GM19452 (cell line): ENCODE measurements around the gene CFDP1.

Experiments used
- ATAC-seq: cut with Tn5 transposase; IDR thresholded peaks from one replicate; pipeline ENCODE4 v1.9.1; 2021; ENCODE audit not compliant: unreplicated experiment

Gene CFDP1

DNA sequence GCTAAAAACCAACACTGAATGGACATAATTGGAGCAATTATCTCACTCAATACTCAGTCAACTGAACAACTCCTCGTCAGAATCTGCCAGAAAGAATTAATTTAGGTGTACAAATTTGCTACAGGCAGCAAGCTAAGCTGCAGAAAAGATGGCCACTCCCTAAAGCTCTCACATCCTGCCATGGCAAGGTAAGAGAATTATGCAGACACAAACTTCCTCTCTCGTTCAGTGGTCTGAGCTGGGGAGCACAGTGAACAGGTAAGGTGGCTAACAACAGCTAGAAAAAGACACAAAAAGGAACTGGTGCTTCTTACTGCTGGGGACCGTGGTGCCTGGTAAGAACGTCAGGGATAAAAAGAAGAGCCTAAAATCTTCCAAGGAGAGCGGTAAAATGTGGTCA is 107.0 kb downstream of the CFDP1 start:
- no peak for ATAC-seq

- no peak for ATAC-seq
Measured at GRCh38 chr16:75323933-75324332, 109.4 kb downstream of the CFDP1 start.

DNA sequence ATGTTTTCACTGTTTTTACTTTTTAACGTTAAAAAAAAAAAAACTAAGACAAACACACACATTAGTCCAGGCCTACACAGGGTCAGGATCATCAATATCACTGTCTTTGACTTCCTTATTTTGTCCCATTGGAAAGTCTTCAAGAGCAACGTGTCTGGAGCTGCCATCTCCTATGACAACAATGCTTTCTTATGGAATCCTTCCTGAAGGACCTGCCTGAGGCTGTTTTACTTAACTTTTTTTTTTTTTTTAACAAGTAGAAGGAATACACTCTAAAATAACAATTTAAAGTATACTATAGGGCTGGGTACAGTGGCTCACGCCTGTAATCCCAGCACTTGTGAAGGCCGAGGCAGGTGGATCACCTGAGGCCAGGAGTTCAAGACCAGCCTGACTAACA is 110.1 kb downstream of the CFDP1 start:
- no peak for ATAC-seq

DNA sequence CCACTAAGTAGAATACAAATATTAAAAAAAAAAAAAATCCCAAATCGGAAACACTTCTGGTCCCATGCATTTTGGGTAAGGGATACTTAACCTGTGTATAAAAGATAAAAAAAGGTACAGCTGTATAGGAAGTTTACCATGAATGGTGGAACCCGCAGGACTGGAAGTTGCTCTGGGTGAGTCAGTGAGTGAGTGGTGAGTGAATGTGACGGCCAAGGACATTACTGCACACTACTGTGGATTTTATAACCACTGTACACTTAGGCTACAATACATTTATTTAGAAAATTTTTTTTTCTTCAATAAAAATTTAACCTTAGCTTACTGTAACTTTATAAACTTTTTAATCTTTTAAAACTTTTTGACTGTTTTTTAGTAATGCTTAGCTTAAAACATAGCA is 110.6 kb downstream of the CFDP1 start:
- ATAC-seq: no peak

GRCh38 chr16:75320435-75320834 is 112.9 kb downstream of the CFDP1 start:
- no peak for ATAC-seq

- ATAC-seq: peak; percentile 86
Measured at GRCh38 chr16:75319513-75320411, 113.5 kb downstream of the CFDP1 start.

DNA sequence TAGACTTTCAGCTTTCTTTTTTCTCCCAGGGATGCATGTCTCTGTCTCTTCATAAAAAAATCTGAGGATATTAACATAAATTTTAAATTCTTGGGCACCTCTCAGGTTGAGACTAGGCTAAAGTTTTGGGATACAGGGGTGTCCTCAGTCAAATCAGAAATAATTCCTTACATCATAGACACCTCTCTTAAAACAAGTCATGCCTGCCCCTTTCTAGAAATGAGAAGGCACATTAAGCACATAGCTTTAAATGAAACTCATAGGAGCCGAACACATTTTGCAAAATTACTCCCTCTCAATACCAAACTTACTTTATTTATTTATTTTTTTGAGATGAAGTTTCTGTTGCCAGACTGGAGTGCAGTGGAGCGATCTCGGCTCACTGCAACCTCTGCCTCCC is 114.6 kb downstream of the CFDP1 start:
- no peak for ATAC-seq

DNA sequence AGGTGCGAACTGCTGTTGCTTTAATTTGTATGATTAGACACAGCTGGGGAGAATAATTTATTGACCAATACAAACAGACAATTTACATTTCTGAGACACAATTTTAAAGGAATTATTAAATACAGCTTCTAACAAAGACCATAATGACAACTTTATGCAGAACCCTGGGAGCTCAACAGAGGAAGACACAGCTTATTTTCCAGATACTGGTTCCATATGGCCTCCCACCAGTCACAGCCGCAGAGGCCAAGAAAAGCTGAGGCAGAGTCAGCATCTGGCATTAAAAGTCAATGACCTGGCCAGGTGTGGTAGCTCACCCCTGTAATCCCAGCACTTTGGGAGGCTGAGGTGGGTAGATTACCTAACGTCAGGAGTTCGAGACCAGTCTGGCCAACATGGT is 115.8 kb downstream of the CFDP1 start:
- no peak for ATAC-seq

- ATAC-seq: no peak
Measured at GRCh38 chr16:75317101-75317522, 116.2 kb downstream of the CFDP1 start.

- no peak for ATAC-seq
Measured at GRCh38 chr16:75315539-75316306, 117.6 kb downstream of the CFDP1 start.

DNA sequence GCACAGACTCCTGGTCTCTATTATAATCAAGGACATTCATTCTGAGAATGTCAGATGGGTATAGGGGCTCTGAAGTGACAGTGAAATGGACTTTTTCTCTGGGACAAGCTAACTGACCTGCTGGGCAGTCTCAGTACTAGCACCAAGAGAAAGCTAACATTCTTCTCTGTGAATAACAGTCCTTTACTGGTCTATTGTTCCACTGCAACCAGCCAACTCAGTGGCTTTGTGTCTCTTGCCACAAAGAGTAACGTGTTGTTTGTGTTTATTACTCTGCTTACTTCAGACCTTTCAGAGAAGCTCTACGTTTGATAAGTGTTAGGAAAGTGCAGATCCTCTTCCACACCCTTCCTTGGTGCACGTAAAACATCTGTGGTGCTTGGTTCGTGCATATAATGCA is 120.4 kb downstream of the CFDP1 start:
- no peak for ATAC-seq

DNA sequence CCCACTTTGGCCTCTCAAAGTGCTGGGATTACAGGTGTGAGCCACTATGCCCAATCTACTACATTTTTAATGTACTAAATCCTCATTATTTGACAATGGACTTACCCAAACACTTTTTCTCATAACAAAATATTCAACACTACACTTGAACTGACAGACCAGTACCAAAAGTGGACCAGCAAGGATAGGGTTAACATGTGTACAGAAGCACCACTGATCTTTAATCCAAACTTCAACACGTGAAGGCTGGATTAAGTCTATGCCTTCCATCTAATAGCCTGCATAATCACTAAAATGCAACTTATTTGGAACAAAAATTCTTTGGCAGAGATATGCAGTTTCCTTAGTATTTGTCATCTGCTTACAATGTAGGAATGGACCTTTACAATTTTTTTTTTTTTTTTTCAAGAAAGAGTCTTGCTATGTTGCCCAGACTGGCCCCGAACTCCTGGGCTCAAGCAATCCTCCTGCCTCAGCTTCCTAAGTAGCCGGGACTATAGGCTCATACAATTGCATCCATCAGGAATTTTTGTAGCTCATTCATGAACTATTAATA is 121.8 kb downstream of the CFDP1 start:
- no peak for ATAC-seq

- no peak for ATAC-seq
Measured at GRCh38 chr16:75310541-75310940, 122.8 kb downstream of the CFDP1 start.

DNA sequence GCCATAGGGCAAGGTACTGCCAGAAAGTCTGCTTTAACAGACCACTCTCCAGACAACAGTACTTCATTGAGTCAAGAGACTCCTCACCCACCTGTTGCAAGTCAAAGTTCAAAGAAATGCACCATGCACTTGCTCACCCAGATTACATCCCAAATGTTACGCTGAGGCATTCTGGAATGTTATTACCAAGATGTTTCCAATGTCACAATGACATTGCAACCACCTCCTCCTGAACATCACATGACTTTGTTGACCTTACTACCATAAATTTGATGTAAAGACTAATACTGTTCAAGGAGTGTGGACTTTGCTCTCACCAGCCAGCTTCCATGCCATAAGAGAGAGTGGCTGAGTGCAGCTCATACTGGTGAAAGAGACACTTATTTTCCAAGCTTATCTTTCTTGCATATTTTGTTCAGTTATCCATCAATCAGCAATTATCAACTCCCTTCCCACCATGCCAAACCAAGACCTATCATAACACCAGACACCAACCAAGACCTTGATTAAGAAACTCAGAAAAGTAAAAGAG is 123.3 kb downstream of the CFDP1 start:
- ATAC-seq: no peak

DNA sequence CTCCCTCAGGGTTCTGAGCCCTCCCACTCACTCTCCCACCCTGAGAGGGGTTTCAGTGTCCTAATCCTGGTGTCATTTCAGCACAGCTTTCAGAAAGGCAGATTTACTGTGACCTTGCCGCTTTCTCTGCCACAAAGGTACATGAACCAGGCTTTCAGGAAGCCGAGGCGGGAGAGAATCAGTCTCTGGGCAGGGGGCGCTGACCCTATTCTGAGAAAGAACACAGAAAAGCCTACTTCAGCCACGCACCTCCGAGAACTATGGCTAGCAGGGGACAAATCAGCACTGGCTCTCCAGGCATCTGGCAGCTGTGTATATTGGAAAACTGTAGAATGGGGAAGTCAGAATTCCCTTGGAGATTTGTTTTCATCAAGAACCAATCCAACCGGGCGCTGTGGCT is 124.1 kb downstream of the CFDP1 start:
- no peak for ATAC-seq

- no peak for ATAC-seq
Measured at GRCh38 chr16:75308011-75308410, 125.3 kb downstream of the CFDP1 start.

DNA sequence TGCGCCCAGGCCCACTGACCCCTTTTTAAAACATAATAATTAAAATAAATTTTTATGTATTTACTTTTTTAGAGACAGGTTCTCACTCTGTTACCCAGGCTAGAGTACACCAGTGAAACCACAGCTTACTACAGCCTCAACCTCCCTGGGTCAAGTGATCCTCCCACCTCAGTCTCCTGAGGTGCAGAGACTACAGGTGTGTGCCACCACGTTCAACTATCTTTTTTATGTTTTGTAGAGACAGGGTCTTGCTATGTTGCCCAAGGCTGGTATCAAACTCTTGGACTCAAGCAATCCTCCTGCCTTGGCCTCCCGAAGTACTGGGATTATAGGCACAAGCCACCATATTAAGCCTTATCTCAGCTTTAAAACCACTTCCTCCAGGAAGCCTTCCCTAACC is 125.8 kb downstream of the CFDP1 start:
- no peak for ATAC-seq

DNA sequence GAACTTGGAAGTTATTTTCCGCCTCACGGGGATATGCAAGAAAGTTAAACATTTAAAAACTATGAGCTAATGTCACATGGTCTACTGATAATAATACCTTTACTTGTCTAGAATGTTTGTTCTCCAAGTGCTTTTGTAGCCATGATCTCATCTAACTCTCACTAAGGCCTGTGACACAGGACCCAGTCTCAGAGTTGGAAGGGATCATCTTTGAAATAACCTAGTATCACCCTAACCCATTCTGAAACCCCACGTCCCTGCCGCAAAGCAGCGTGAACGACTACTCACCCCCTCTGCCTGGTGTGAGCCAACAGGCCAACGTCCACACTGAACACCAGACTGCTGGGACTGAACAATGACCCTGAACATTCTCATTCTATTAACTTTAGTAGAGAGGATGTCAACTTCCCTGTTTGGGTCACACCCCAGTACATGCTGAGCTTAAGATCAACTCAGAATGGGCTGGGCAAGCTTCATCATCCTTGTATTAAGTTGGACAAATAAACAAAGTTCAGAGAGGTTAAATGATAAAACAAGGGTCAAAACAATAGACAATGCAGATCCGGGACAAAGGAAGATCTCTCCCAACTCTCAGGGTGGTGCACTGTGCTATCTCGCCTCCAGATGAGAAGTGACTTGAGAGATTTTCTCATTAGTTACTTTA is 127.1 kb downstream of the CFDP1 start:
- ATAC-seq: no peak

GRCh38 chr16:75305364-75306098 is 127.8 kb downstream of the CFDP1 start:
- ATAC-seq: peak; percentile 86
